NOMO-1 treated with DMSO at 0.1 percent for 48 hours (cell line): Measurements from ENCODE around the gene CCDC30.
"Not testable (repeated sequence)": the region's sequence is repeated elsewhere in the genome, so short reads cannot be mapped to it uniquely, and the experiment has no call there.

Source experiments
- DNase-seq: peaks from one replicate; lab custom pipeline; 2025; ENCODE audit not compliant: unreplicated experiment; lab: John Stamatoyannopoulos, UW

Gene CCDC30

DNA sequence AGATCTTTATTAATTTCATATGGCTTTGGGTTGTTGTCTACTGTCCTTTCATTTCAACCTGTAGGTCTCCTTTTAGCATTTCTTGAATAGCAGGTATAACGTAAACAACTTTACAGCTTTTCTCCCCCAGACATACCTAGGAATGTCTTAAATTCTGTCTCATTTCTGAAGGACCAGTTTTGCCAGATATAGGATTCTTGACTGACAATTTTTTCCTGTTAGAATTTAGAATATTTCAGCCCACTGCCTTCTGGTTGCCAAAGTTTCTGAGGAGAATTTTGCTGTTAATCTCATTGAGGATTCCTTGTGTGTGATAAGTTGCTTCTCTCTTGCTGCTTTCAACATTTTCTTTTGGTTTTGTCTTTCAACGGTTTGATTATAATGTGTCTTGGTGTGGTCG, 60.1 kb downstream of the CCDC30 start:
- DNase-seq: no peak

DNA sequence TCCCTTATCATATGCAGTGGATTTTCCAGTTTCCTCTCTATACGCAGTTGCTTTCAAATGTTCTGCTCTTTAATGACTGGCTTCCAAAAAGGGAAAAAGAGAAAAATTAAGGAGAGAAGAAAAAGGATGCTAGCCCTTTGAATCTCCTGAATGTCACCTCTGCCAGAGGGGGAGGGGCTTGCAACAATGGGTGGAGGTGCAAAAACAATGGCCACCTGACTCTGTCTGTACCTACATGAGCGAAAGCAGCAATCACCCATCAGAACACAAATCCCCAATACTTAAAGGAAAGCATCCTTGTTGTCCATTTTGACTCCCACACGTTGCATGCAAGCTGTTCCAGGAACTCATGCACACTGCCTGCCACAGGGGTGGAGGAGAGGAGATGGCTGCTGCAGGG, 61.2 kb downstream of the CCDC30 start:
- no peak for DNase-seq

DNA sequence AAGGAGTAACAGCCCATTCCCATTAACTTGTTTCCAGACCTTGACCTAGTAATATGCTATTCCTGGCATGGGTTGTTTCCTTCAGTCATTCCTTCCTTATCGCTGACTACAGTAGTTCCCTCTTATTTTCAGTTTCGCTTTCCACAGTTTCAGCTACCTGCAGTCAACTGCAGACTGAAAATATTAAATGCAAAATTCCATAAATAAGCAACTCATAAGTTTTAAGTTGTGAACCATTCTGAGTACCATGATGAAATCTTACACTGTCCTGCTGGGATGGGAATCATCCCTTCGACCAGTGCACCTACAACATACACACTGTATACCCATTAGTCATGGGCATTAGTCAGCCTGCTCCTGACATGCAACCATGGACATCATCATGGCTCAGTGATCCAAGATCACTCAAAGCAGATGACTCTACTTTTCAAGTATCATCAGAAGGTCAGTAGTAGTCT, 66.7 kb downstream of the CCDC30 start:
- peak; percentile 33 for DNase-seq

DNA sequence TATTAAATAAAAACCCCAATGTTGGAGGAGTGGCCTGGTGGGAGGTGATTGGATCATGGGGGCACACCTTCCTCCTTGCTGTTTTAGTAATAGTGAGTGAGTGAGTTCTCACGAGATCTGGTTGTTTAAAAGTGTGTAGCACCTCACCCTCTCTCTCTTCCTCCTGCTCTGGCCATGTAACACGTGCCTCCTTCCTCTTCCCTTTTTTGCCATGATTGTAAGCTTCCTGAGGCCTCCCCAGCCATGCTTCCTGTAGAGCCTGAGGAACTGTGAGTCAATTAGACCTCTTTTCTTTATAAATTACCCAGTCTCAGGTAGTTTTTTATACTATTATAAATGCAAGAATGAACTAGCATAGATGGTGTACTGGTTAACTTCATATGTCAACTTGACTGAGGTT, 68.0 kb downstream of the CCDC30 start:
- DNase-seq: no peak

DNA sequence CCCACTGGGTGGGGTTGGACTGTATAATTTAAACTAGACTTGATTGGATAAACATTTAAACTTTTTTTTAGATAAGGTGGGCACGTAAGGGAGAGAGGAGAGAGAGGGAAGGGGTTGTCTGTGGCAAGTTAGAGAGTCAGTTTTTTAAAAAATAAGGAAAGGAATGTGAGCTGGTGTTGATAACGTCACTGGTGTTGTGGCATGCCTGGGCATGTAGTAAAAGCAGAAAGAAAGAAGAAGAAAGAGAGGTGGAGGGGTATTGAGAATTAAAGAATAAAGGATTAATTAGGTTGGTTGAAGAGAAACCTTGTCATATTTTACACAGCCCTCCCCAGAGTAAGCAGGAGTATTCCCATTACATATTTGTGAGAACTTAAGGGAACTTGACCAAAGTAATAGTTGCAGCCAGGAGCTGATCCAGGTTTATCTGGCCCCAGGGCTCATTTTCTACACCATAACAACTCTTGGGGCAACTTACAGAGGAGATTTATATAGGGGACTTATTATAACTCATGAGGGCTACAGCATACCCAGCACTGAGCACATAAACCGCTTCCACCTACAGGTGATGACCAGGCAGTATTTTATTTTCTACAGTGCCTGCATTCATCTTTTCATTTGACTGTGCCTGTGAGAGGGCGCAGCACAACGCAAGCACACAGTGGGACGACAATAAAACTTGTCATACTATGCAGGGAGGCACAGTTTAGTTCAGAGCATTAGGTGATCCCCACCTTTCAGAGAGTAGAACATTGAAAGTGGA, 70.2 kb downstream of the CCDC30 start:
- DNase-seq: no peak

DNA sequence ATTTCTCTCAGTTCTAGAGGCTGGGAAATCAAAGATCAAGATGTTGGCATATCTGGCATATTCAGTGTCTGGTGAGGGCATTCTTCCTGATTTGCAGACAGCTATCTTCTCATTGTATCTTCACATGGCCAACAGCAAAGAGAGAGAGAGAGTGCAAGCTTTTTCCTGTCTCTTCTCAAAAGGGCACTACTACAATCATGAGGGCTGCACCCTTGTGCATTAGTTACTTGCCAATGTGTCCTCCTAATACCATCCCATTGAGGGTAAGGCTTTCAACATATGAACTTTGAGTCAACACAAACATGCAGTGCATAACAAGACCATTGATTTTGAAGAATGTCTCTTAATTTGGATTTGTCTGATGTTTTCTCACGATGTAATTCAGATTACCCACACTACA, 78.0 kb downstream of the CCDC30 start:
- no peak for DNase-seq

DNA sequence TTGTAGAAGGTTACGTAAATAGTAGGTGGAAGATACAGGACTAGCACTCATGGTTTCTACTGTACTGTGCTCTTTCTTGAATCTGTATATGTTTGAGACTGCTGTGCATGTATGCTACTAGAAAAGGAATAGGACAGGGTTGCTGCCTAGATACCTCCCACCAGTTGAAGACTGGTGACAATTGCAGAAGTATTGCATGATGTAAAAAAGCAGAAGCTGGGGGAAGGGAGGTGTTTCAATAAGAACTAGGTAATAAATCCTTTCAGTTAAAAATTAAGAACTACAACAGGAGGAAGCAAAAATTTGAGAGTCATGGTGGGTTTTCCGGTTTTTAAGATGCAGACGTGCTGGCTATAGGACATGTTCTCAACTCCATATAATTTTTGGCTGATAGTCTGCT, 88.1 kb downstream of the CCDC30 start:
- peak; percentile 98 for DNase-seq

DNA sequence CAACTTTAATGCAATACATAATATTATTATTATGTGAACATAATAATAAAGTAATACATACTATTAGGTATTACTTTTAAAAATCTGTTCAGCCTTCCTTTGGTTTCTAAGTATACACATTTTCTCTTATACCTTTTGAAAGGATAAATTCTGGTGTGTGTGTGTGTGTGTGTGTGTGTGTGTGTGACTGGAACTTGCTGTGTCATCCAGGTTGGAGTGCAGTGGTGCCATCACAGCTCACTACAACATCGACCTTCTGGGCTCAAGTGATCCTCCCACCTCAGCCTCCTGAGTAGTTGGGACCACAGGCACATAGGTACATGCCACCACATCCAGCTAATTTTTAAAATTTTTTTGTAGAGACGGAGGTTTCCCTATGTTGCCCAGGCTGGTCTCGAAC, 88.5 kb downstream of the CCDC30 start:
- no peak for DNase-seq

DNA sequence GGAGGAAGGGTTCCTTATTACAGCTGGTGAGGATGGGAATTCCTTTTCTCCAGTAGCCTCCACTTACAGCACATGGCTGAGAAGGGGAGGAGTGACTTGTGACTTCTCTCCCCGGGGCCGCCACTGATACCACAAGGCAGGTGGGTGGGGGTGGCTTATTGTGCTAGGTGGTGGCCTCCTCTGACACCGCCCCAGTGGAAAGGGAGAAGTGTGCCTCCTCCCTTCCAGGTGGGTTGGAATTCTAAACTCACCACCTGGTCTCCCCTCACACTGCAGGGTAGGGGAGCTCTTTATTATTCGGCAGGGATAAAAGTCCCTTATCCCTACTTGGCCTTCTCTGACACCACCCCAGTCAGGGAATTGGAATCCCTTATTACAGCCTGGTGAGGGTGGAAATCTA, 89.5 kb downstream of the CCDC30 start:
- DNase-seq: no peak

DNA sequence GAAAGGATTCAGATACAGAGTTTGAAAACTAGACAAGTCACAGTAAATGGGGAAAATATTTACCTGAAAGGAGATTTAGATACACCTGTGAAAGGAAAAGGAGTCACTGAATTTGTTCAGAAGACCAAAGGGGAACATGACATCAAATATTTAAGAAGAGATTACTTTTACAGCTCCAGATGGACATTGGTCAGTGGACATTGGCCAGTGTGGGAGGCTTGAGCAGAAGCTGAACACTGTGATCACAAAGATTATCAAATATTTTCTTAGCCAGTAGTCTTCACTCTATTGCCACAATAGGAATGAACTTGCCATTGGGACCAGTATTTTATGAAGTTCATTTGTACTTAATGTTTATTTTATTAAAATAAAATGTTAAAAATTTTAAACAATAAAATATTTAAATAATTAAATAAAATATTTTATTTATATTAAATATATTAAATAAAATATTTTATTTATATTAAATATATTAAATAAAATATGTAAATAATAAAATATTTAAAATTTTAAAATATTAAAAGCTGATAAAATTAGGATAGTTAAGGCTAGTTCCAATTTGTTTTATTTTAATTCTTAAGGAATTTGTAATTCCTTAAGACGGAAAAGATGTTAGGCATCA, 94.3 kb downstream of the CCDC30 start:
- no peak for DNase-seq

DNA sequence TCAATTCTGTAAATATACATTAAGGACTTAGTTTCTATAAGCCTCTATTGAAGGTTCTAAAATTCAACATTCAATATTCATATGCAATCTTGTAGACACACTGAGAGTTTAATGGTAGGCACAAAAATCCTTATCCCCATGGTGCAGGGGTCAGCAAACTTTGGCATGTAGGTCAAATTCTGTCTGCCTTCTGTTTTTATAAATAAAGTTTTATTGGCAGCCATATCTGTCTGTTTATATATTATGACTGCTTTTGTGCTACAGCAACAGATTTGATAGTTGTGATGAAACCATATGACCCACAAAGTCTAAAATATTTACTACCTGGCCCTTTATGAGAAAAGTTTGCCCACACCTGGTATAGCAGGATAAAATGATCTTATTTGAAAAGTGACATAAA, 104.0 kb downstream of the CCDC30 start:
- no peak for DNase-seq

DNA sequence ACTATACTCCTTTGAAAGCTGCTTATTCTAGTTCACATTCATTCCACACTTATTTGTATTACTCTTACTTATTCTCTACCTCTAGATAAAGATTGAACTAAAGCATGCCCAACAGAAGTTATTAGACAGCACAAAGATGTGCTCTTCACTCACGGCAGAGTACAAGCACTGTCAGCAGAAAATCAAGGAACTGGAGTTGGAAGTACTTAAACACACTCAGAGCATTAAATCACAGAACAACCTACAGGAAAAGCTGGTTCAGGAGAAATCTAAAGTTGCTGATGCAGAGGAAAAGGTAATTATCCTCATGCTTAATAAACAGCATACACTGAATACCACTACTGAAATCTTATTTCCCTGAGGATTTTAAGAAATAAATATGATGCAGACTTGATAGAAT, 113.8 kb downstream of the CCDC30 start:
- DNase-seq: no peak

DNA sequence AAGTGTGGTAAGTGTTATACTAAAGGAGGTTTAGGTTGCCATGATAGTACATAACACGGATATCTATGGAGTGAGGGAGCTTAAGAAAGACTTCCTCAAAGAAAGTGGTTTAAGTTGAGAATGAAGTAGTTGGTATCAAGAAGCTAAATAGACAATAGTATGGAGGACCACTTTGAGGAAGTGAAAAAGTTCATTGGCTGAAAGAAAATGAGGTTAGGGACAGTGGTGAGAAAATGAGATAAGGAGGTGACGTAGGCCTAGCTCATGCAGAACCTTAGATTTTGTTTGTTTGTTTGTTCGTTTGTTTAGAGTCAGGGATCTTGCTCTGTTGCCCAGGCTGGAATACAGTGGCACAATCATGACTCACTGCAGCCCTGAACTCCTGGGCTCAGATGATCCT, 122.9 kb downstream of the CCDC30 start:
- DNase-seq: peak; percentile 39

DNA sequence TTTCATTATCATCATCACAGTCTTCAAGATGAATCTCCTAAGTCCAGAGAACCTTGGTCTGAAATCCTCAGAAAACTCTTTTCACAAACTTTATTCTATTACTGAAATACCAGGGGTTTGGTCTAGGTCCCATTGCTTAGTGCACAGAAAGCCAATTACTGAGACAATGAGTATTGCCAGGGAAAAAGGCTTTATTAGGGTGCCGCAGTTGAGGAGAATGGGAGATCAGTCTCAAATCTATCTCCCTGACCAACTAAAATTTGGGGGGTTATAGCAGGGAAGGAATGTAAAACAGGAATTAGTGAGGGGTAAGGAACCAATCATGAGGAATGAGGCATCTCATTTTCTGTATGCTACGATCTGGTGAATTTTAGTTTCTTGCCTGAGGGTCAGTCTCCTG, 124.7 kb downstream of the CCDC30 start:
- DNase-seq: no peak

DNA sequence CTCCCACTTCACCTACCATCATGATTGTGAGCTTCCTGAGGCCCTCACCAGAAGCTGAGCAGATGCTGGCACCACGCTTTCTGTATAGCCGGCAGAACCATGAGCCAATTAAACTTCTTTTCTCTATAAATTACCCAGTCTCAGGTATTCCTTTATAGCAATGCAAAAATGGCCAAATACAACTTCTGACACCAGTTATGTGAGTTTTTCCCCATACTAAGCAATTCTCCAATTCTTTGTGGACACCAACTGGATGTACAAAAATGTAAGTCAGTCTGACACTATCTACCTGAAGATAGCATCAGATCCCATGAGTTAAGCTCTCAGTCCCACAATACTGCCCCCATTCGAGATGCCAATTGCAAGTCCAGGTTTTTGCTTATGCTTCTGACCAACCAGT, 129.7 kb downstream of the CCDC30 start:
- no peak for DNase-seq

DNA sequence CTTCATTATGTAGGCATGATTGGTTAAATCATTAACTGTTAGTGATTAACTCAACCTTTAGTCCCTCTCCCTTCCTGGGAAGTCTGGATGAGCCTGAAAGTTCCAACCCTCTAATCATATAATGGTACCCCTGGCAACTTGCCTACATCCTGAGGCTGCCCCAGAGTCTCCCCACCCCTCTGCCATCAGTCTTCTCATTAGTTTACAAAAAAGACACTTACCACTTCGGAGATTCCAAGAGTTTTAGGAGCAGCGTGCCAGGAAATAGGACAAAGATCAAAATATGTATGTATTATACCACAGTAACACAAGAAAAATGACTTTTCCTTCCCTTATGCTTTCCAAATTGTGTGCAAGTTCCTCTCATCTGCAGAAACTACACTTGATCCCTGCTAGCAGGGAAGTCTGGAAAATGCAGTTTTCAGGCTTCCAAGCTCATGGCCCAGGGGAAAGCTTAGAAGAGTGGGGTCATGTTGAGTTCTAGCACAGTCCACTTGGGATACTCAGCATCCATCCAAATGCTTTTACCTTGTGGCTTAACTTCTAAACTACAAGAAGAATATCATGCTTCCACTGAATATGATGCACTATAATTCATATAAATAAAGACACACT, 130.5 kb downstream of the CCDC30 start:
- no peak for DNase-seq

DNA sequence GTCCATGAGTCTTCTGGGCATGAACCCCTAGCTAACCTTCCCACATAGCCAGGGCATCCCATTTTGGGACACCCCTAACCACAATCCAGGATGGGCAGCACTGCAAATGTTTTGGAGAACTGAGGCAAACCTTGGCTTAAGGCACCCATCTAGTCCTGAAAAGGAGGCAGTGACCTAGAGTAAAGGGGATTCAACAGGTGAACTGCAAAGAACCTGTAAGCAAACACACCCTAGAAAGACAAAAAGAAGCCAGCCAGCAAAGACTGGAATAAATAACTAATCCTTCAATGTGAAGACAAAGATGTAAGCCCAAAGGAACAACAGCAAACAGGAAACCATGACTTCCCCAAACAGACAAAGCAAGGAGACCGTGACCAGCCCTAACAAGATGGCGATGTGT, 138.4 kb downstream of the CCDC30 start:
- DNase-seq: no peak

DNA sequence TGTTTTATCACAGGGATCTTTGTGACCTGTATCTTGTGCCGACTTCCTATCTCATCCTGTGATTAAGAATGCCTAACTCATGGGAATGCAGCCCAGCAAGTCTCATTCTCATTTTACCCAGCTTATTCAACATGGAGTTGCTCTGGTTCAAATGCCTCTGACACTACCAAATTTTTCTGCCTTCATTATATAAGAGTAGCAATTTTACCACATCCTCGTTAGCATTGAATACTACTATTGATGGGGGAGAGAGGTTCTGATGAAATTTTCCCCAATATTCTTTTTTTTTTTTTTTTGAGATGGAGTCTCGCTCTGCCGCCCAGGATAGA, 150.7 kb downstream of the CCDC30 start:
- DNase-seq: no peak

DNA sequence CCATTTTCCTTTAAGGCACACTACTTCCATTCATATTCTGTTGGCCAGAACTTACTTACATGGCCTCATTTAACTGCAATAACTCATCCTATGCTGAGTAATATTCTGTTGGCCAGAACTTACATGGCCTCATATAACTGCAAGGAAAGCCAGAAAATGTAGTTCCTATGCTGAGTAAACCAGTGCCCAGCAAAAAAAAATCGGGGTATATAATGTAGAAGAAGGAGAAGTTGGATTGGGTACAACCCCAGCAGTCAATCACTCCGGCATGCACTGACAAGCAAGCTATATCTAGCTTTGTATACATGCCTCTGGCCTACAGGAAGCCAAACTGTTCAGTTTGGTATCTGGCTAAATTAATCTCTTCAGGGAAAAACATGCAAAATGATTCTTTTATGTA, 155.8 kb downstream of the CCDC30 start:
- DNase-seq: no peak

DNA sequence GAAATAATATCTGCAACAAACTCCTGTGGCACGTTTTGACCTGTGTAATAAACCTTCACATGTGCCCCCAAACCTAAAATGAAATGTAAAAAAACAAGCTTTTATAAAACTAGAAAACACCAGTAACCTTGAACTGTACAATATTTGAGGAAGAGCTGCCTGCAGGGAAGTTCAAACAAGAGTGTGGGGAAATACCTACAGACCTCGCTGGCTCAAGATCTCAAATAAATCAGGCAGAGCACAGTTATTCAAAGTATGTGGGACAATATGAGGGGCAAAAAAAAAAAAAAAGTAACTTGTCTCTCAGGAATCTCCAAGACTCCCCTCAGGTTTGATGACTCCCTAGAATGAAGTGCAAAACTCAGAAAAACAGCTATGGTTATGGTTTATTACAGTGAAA, 157.2 kb downstream of the CCDC30 start:
- no peak for DNase-seq

DNA sequence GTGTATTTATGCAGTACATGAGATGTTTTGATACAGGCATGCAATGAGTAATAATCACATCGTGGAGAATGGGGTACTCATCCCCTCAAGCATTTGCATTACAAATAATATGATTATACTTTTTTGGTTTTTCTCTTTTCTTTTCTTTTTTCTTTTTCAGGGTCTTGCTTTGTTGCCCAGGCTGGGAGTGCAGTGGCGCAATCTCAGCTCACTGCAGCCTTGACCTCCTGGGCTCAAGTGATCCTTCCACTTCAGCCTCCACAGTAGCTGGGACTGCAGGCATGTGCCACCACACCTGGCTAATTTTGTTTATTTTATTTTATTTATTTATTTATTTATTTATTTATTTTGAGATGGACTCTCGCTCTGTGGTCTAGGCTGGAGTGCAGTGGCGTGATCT, 158.1 kb downstream of the CCDC30 start:
- DNase-seq: not testable (repeated sequence)

DNA sequence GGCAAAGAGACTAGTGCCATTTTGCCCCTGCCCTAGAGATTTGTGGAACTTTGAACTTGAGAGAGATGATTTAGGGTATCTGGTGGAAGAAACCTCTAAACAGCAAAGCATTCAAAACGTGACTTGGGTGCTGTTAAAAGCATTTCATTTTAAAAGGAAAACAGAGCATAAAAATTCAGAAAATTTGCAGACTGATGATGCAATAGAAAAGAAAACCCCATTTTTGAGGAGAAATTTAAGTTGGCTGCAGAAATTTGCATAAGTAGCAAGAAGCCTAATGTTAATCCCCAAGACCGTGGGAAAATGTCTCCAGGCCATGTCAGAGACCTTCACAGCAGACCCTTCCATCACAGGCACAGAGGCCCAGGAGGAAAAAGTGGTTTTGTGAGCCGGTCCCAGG, 164.1 kb downstream of the CCDC30 start:
- DNase-seq: not testable (repeated sequence)

DNA sequence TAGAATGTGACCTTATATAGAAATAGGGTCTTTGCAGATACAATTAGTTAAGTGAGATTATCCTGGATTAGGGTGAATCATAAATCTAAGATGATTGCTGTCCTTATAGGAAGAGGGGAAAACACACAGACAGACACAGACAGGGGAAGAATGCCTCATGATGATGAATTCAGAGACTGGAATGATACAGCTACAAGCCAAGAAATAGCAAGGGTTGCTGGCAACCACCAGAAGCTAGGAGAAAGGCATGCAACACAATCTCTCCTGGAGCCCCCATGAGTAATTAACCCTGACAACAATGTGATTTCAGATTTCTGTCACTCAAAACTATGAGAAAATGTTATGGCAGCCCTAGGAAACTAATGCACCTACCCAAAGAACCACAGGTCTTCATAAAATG, 176.0 kb downstream of the CCDC30 start:
- no peak for DNase-seq
